SK-N-SH treated with all-trans-retinoic acid at 6 μM for 48 hours (cell line): ENCODE measurements around the gene RAB7B.

Source experiments
- ATAC-seq: fragments of 200-7000 bp; cut with Tn5 transposase; 3 replicates; pipeline ENCODE4 v1.9.1; 2020; ENCODE audit warnings: mild to moderate bottlenecking, moderate library complexity
- ARNTL ChIP-seq: fragments of 450-650 bp; formaldehyde crosslinking; IDR thresholded peaks from 2 replicates; pipeline ENCODE4 v1.5.0; 2020; ENCODE audit warnings: low read depth, mild to moderate bottlenecking, moderate library complexity, borderline replicate concordance
- BACH2 ChIP-seq: fragments of 250-450 bp; sonication (Bioruptor Pico); IDR thresholded peaks from 2 replicates; pipeline ENCODE4 v1.9.0; 2021; ENCODE audit warnings: mild to moderate bottlenecking, borderline replicate concordance
- CSDC2 ChIP-seq: fragments of 250-450 bp; sonication (Bioruptor Pico); IDR thresholded peaks from 2 replicates; pipeline ENCODE4 v1.5.0; 2020; ENCODE audit warnings: mild to moderate bottlenecking, moderate library complexity
- CSRNP3 ChIP-seq: fragments of 250-450 bp; sonication (Bioruptor Pico); IDR thresholded peaks from 2 replicates; pipeline ENCODE4 v1.5.1; 2021; ENCODE audit warnings: mild to moderate bottlenecking, moderate library complexity
- ESRRG ChIP-seq: fragments of 250-450 bp; sonication (Bioruptor Pico); IDR thresholded peaks from 2 replicates; pipeline ENCODE4 v1.6.1; 2021; ENCODE audit warnings: mild to moderate bottlenecking
- GLIS3 ChIP-seq: fragments of 250-450 bp; sonication (Bioruptor Pico); IDR thresholded peaks from 2 replicates; pipeline ENCODE4 v1.5.0; 2020; ENCODE audit warnings: mild to moderate bottlenecking, moderate library complexity
- ISL1 ChIP-seq: fragments of 250-450 bp; sonication (Bioruptor Pico); IDR thresholded peaks from 2 replicates; pipeline ENCODE4 v2.1.2; 2022; ENCODE audit warnings: mild to moderate bottlenecking, moderate library complexity
- PATZ1 ChIP-seq: fragments of 250-450 bp; sonication (Bioruptor Pico); IDR thresholded peaks from 2 replicates; pipeline ENCODE4 v1.8.0; 2020; ENCODE audit warnings: mild to moderate bottlenecking, moderate library complexity, borderline replicate concordance
- PPARA ChIP-seq: fragments of 250-450 bp; sonication (Bioruptor Pico); IDR thresholded peaks from 2 replicates; pipeline ENCODE4 v1.5.0; 2020; ENCODE audit warnings: mild to moderate bottlenecking, borderline replicate concordance
- RARB ChIP-seq: fragments of 250-450 bp; sonication (Bioruptor Pico); IDR thresholded peaks from 2 replicates; pipeline ENCODE4 v1.8.0; 2021; ENCODE audit warnings: mild to moderate bottlenecking, moderate library complexity
- SNAI2 ChIP-seq: fragments of 250-450 bp; sonication (Bioruptor Pico); IDR thresholded peaks from 2 replicates; pipeline ENCODE4 v1.5.0; 2020; ENCODE audit warnings: mild to moderate bottlenecking, moderate library complexity
- TCF4 ChIP-seq: fragments of 250-450 bp; sonication (Bioruptor Pico); IDR thresholded peaks from 2 replicates; pipeline ENCODE4 v1.8.0; 2021; ENCODE audit warnings: mild to moderate bottlenecking, moderate library complexity, borderline replicate concordance
- TOX ChIP-seq: fragments of 250-450 bp; sonication (Bioruptor Pico); IDR thresholded peaks from 2 replicates; pipeline ENCODE4 v1.8.0; 2021; ENCODE audit warnings: mild to moderate bottlenecking, moderate library complexity, borderline replicate concordance
- TSHZ2 ChIP-seq: fragments of 250-450 bp; sonication (Bioruptor Pico); IDR thresholded peaks from 2 replicates; pipeline ENCODE4 v1.5.0; 2020; ENCODE audit warnings: mild to moderate bottlenecking, moderate library complexity
- ZFP3 ChIP-seq: fragments of 250-450 bp; sonication (Bioruptor Pico); IDR thresholded peaks from 2 replicates; pipeline ENCODE4 v1.5.0; 2020; ENCODE audit warnings: mild to moderate bottlenecking, moderate library complexity
- ZNF565 ChIP-seq: fragments of 450-650 bp; formaldehyde crosslinking; conservative IDR thresholded peaks from 2 replicates; pipeline ENCODE4 v1.5.0; 2020; ENCODE audit warnings: low read depth, mild to moderate bottlenecking, moderate library complexity
- ZNF70 ChIP-seq: fragments of 450-650 bp; formaldehyde crosslinking; IDR thresholded peaks from 2 replicates; pipeline ENCODE4 v1.5.0; 2020; ENCODE audit warnings: mild to moderate bottlenecking, moderate library complexity
- ZNF8 ChIP-seq: fragments of 450-650 bp; formaldehyde crosslinking; IDR thresholded peaks from 2 replicates; pipeline ENCODE4 v1.5.0; 2020; ENCODE audit warnings: mild to moderate bottlenecking, moderate library complexity
- TF ChIP-seq, protein P1 (sequence below): fragments of 250-450 bp; sonication (Bioruptor Pico); IDR thresholded peaks from 2 replicates; pipeline ENCODE4 v1.5.1; 2020; ENCODE audit warnings: low read depth, mild to moderate bottlenecking, moderate library complexity
- TF ChIP-seq, protein P2 (sequence below): fragments of 250-450 bp; sonication (Bioruptor Pico); IDR thresholded peaks from 2 replicates; pipeline ENCODE4 v1.8.0; 2021; ENCODE audit warnings: low read depth, mild to moderate bottlenecking, moderate library complexity, borderline replicate concordance

The RAB7B gene

GRCh38 chr1:205934788-205935187, 68.4 kb downstream of the RAB7B start:
- TF ChIP-seq ISL1 (CRISPR knock-in tag) = no peak
- TF ChIP-seq, all 23 proteins: peak for 0
- no peak for ATAC-seq

GRCh38 chr1:205933671-205934618, 69.2 kb downstream of the RAB7B start:
- ATAC-seq = no peak

GRCh38 chr1:205932776-205933175, 70.4 kb downstream of the RAB7B start:
- ATAC-seq = no peak
- TF ChIP-seq CSDC2 (CRISPR knock-in tag) = no peak
- TF ChIP-seq ZNF8 = no peak
- TF ChIP-seq TCF4 (CRISPR knock-in tag) = no peak
- no peak for TF ChIP-seq SNAI2 (CRISPR knock-in tag)
- TF ChIP-seq ZNF70 (CRISPR knock-in tag) = no peak
- TF ChIP-seq ISL1 (CRISPR knock-in tag) = no peak
- TF ChIP-seq GLIS3 = no peak
- no peak for TF ChIP-seq TOX (CRISPR knock-in tag)
- no peak for TF ChIP-seq PPARA (CRISPR knock-in tag)
- TF ChIP-seq, protein P1, sequence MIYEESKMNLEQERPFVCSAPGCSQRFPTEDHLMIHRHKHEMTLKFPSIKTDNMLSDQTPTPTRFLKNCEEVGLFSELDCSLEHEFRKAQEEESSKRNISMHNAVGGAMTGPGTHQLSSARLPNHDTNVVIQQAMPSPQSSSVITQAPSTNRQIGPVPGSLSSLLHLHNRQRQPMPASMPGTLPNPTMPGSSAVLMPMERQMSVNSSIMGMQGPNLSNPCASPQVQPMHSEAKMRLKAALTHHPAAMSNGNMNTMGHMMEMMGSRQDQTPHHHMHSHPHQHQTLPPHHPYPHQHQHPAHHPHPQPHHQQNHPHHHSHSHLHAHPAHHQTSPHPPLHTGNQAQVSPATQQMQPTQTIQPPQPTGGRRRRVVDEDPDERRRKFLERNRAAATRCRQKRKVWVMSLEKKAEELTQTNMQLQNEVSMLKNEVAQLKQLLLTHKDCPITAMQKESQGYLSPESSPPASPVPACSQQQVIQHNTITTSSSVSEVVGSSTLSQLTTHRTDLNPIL = no peak
- no peak for TF ChIP-seq ESRRG (CRISPR knock-in tag)
- no peak for TF ChIP-seq ARNTL (CRISPR knock-in tag)
- no peak for TF ChIP-seq BACH2
- TF ChIP-seq PATZ1 (CRISPR knock-in tag) = no peak
- no peak for TF ChIP-seq CSRNP3 (CRISPR knock-in tag)
- TF ChIP-seq RARB (CRISPR knock-in tag) = no peak
- TF ChIP-seq ZNF565 (CRISPR knock-in tag) = no peak

More at GRCh38 chr1:205933671-205934618, 69.2 kb downstream of the RAB7B start:
- TF ChIP-seq GLIS3 = no peak
- no peak for TF ChIP-seq TSHZ2 (CRISPR knock-in tag)
- TF ChIP-seq ISL1 (CRISPR knock-in tag) = no peak
- no peak for TF ChIP-seq SNAI2 (CRISPR knock-in tag)
- TF ChIP-seq, protein P2, sequence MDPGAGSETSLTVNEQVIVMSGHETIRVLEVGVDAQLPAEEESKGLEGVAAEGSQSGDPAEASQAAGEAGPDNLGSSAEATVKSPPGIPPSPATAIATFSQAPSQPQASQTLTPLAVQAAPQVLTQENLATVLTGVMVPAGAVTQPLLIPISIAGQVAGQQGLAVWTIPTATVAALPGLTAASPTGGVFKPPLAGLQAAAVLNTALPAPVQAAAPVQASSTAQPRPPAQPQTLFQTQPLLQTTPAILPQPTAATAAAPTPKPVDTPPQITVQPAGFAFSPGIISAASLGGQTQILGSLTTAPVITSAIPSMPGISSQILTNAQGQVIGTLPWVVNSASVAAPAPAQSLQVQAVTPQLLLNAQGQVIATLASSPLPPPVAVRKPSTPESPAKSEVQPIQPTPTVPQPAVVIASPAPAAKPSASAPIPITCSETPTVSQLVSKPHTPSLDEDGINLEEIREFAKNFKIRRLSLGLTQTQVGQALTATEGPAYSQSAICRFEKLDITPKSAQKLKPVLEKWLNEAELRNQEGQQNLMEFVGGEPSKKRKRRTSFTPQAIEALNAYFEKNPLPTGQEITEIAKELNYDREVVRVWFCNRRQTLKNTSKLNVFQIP (CRISPR knock-in tag) = no peak
- TF ChIP-seq ZFP3 = no peak
- TF ChIP-seq ZNF565 (CRISPR knock-in tag) = no peak
- TF ChIP-seq ESRRG (CRISPR knock-in tag) = no peak
- no peak for TF ChIP-seq CSRNP3 (CRISPR knock-in tag)
- TF ChIP-seq ZNF70 (CRISPR knock-in tag) = no peak
